A673 (cell line): ENCODE measurements around the gene NDUFB7. TPM values are rescaled to one million over a fixed set of nuclear protein-coding genes. Genes with fewer than 3 reads are reported as not detected.

Source experiments
- BruUV-seq: library from RNA; stranded (reverse); fragments of 400-500 nt; replicated peaks from 2 replicates; lab custom pipeline; 2021; lab: Mats Ljungman, UMichigan
- CTCF ChIA-PET: fragments of 300-600 bp; sonication (Branson Sonifier 250); formaldehyde crosslinking; loops from one replicate; lab custom pipeline; 2022; ENCODE audit warnings: antibody characterized with exemption; lab: Charles Lee
- POLR2A ChIA-PET: fragments of 300-600 bp; sonication (Branson Sonifier 250); formaldehyde crosslinking; loops from one replicate; lab custom pipeline; 2022; ENCODE audit warnings: antibody characterized with exemption; ENCODE audit not compliant: low non-redundant PET; lab: Charles Lee
- DNase-seq: peaks from one replicate; pipeline ENCODE4 v3.0.0-alpha.2; 2015; ENCODE audit warnings: low spot score
- H3K27ac ChIP-seq: fragments of 200-600 bp; sonication (generic); 2 replicates; pipeline ENCODE4 v1.5.1; 2016; ENCODE audit warnings: mixed run types, low read depth, mild to moderate bottlenecking, mixed read lengths, antibody characterized with exemption, low read length; ENCODE audit not compliant: poor library complexity, severe bottlenecking
- H3K27me3 ChIP-seq: fragments of 200-600 bp; sonication (generic); replicated peaks from 2 replicates; pipeline ENCODE4 v1.6.1; 2017; ENCODE audit warnings: mixed run types, low read depth, mild to moderate bottlenecking, mixed read lengths, antibody characterized with exemption, low read length; ENCODE audit not compliant: insufficient read depth, poor library complexity
- H3K36me3 ChIP-seq: fragments of 200-600 bp; sonication (generic); 2 replicates; pipeline ENCODE4 v1.6.1; 2016; ENCODE audit warnings: mixed run types, mild to moderate bottlenecking, mixed read lengths, antibody characterized with exemption, low read length; ENCODE audit not compliant: insufficient read depth, poor library complexity, severe bottlenecking
- H3K4me1 ChIP-seq: fragments of 200-600 bp; sonication (generic); 2 replicates; pipeline ENCODE4 v1.6.1; 2017; ENCODE audit warnings: mixed run types, mild to moderate bottlenecking, mixed read lengths, antibody characterized with exemption, low read length; ENCODE audit not compliant: insufficient read depth, poor library complexity, severe bottlenecking
- H3K4me3 ChIP-seq: fragments of 200-600 bp; sonication (generic); 2 replicates; pipeline ENCODE4 v1.5.1; 2016; ENCODE audit warnings: low read depth, mixed run types, mild to moderate bottlenecking, mixed read lengths, low read length; ENCODE audit not compliant: poor library complexity, severe bottlenecking
- H3K9me3 ChIP-seq: fragments of 200-600 bp; sonication (generic); 2 replicates; pipeline ENCODE4 v1.6.1; 2016; ENCODE audit warnings: mixed run types, low read depth, mild to moderate bottlenecking, mixed read lengths, antibody characterized with exemption, low read length; ENCODE audit not compliant: poor library complexity, severe bottlenecking
- EZH2 ChIP-seq: fragments of 200-600 bp; sonication (generic); IDR thresholded peaks from 2 replicates; pipeline ENCODE4 v1.6.1; 2017; ENCODE audit warnings: borderline replicate concordance, low read depth, mild to moderate bottlenecking, mixed read lengths, antibody characterized with exemption, low read length; ENCODE audit not compliant: poor library complexity, severe bottlenecking
- intact Hi-C: fragments of 100-400 bp; cut with micrococcal nuclease; formaldehyde crosslinking; loops from one replicate; pipeline ENCODE4 v1.10.0; 2022; ENCODE audit not compliant: unreplicated experiment
- total RNA-seq: library from RNA; stranded (reverse); gene quantifications from 2 replicates; pipeline ENCODE4 v1.2.3, GENCODE V29; 2021
- TF ChIP-seq, protein P1 (sequence below): fragments of 300-800, 200-600 bp; sonication (generic); conservative IDR thresholded peaks from 2 replicates; pipeline ENCODE4 v1.5.1; 2017; ENCODE audit warnings: low read depth, mild to moderate bottlenecking, antibody characterized with exemption, low read length, moderate library complexity, mixed read lengths

The NDUFB7 gene
- total RNA-seq, 1 experiment from 2014 or later, result 180 TPM

- TF ChIP-seq, protein P1, sequence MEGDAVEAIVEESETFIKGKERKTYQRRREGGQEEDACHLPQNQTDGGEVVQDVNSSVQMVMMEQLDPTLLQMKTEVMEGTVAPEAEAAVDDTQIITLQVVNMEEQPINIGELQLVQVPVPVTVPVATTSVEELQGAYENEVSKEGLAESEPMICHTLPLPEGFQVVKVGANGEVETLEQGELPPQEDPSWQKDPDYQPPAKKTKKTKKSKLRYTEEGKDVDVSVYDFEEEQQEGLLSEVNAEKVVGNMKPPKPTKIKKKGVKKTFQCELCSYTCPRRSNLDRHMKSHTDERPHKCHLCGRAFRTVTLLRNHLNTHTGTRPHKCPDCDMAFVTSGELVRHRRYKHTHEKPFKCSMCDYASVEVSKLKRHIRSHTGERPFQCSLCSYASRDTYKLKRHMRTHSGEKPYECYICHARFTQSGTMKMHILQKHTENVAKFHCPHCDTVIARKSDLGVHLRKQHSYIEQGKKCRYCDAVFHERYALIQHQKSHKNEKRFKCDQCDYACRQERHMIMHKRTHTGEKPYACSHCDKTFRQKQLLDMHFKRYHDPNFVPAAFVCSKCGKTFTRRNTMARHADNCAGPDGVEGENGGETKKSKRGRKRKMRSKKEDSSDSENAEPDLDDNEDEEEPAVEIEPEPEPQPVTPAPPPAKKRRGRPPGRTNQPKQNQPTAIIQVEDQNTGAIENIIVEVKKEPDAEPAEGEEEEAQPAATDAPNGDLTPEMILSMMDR, result no peak
- TF ChIP-seq EZH2, result no peak
- no peak overlapping the region for H3K4me3 ChIP-seq
- ChIA-PET POLR2A (no interaction called here), CTCF (no interaction called here)
- H3K4me1 ChIP-seq, result peaks cover 15% of the 10 kb centered on the region
- intact Hi-C loops, result no loop called here
- no TSS peak for BruUV-seq
- H3K27me3 ChIP-seq, result no peaks in the 10 kb centered on the region
- DNase-seq, result peak; percentile 73
- H3K36me3 ChIP-seq, result peaks cover 18% of the 10 kb centered on the region
- H3K27ac ChIP-seq, result no peak overlapping the region
- no peaks in the 10 kb centered on the region for H3K9me3 ChIP-seq
Measured at GRCh38 chr19:14563989-14564651, 7.7 kb downstream of the NDUFB7 start.

DNA sequence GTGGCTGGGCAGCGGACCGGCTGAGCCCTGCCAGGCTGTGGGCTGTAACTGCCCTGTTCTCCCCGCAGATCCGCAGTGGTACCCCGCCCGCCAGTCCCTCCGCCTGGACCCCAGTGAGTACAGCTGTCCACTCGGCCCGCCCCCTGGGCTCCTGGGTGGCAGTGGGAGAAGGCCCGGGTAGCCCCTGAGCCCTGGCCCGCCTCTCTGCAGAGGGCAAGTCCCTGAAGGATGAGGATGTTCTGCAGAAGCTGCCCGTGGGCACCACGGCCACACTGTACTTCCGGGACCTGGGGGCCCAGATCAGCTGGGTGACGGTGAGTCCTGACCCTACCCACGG lies 8.3 kb downstream of the NDUFB7 start:
- Histone ChIP-seq H3K4me1 (peaks cover 18% of the 10 kb centered on the region), H3K4me3 (no peak overlapping the region), H3K9me3 (no peaks in the 10 kb centered on the region), H3K27me3 (no peaks in the 10 kb centered on the region), H3K27ac (no peak overlapping the region), H3K36me3 (peaks cover 18% of the 10 kb centered on the region)
- no peak for DNase-seq
- CTCF ChIA-PET, result no interaction called here
- intact Hi-C loops, result no loop called here
- BruUV-seq, result no TSS peak
- TF ChIP-seq EZH2, result no peak
- TF ChIP-seq, protein P1, result no peak
- POLR2A ChIA-PET, result no interaction called here

GRCh38 chr19:14562660-14563589 lies 8.9 kb downstream of the NDUFB7 start:
- CTCF ChIA-PET, result no interaction called here
- peak overlapping the region; percentile 19 for H3K27ac ChIP-seq
- no TSS peak for BruUV-seq
- peaks cover 19% of the 10 kb centered on the region for H3K4me1 ChIP-seq
- H3K27me3 ChIP-seq, result no peaks in the 10 kb centered on the region
- TF ChIP-seq EZH2, result no peak
- TF ChIP-seq, protein P1, result no peak
- H3K4me3 ChIP-seq, result no peak overlapping the region
- POLR2A ChIA-PET, result no interaction called here
- no peaks in the 10 kb centered on the region for H3K9me3 ChIP-seq
- peaks cover 15% of the 10 kb centered on the region for H3K36me3 ChIP-seq
- intact Hi-C loops, result no loop called here
- no peak for DNase-seq
